ENCODE results near the gene FRAS1.

FRAS1 gene

GRCh38 chr4:78509043-78509442 lies 451.9 kb downstream of the FRAS1 start:
- DNase-seq (ENCODE audit: low read depth in 2 of 2), result no peak

- DNase-seq (ENCODE audit: low read depth in 2 of 2), result no peak
Measured at GRCh38 chr4:78510108-78510507, 453.0 kb downstream of the FRAS1 start.

DNA sequence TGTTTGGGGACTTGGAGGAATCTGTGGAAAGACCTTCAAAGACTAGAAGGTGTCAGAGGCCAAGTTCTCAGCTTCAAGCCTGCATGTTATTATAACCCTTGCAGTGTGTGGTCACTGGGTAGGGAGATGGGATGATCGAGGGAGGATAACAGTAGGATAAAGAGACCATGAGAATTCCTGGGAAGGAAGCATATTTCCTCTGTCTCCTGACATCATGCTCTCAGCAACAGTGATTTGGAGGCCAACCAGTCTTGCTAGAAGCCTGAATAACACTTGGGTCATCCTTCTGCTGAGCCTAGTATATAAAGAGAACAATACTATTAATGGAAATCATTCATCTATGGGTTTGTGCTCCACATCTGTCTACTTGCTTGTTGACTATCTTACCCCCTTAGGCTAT lies 453.6 kb downstream of the FRAS1 start:
- DNase-seq (ENCODE audit: low read depth in 2 of 2), result no peak

DNA sequence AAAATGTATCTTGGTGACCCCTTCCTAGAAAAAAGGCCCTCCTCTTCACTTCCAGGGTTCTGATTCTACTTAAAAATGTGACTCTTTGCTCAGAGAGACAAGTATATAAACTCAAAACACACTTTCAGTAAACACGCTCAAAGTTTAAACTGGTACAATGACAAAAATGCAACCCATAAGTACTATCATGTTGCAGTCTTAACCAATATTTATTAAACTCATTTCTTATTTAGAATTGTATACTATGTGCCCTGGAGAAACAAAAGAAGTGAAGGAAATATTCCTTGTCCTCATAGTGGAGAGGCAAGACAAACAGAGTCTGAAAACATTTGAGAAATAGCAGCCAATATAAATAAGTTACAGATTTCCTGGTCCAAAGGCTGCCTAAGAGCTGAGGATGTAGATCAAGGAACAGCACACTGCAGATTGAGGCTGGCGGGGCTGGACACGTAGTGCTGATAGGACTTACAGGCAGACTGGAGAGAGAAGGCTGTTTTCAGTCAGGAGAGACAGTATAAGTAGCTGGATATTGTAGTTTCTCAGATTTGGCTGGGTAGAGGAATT lies 455.3 kb downstream of the FRAS1 start:
- DNase-seq (ENCODE audit: low read depth in 2 of 2), result no peak

DNA sequence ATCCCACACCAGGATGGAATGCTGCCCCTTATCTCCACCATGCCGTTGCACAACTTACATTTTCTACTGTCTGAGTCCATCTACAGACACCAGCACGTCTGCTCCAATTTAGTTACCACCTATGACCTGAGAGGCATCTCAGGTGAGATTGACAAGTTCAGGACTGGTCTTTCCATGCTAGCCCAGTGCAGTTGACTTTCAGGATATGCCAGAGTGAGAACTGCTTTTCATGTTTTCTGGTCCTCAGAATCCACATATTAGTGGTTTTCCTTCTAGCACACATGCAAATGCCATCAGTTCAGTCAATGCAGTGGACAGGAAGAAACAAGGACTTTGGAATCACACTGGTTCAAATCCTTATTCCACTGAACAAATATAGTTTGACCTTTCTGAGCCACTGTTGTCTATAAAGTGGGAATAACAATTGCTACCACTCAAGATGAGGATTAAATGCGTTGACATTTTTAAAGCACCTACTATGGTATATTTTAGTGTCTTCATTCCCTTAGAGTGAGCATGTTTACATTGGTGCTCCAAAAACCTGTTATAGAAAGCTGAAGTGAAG lies 456.4 kb downstream of the FRAS1 start:
- DNase-seq (ENCODE audit: low read depth in 2 of 2), result no peak

GRCh38 chr4:78517050-78517652 lies 460.0 kb downstream of the FRAS1 start:
- DNase-seq (ENCODE audit: low read depth in 2 of 2), result no peak

- no peak for DNase-seq (ENCODE audit: low read depth in 2 of 2)
Measured at GRCh38 chr4:78518561-78518960, 461.4 kb downstream of the FRAS1 start.

- DNase-seq (ENCODE audit: low read depth in 2 of 2), result no peak
Measured at GRCh38 chr4:78519962-78520361, 462.8 kb downstream of the FRAS1 start.

- DNase-seq (ENCODE audit: low read depth in 2 of 2), result no peak
Measured at GRCh38 chr4:78520808-78521226, 463.7 kb downstream of the FRAS1 start.

DNA sequence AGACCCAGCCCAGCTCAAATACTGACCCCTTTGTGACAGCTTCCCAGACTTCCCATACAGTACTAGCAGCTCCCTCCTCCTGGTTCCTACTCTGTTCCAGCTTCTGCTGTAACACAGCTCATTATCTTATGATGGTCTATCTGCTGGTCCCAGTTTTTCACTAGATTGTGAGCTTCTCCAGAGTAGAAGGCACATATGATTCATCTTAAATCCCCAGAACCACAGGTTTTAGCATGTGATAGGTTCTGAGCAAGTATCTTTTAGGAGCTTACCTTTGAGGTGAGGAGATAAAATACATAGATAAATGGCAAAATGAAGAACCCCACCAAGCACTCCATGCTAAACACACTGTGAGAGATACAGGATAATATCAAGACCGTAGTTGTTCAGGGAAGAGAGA lies 466.9 kb downstream of the FRAS1 start:
- DNase-seq (ENCODE audit: low read depth in 2 of 2), result no peak

GRCh38 chr4:78525559-78525958 lies 468.4 kb downstream of the FRAS1 start:
- no peak for DNase-seq (ENCODE audit: low read depth in 2 of 2)

DNA sequence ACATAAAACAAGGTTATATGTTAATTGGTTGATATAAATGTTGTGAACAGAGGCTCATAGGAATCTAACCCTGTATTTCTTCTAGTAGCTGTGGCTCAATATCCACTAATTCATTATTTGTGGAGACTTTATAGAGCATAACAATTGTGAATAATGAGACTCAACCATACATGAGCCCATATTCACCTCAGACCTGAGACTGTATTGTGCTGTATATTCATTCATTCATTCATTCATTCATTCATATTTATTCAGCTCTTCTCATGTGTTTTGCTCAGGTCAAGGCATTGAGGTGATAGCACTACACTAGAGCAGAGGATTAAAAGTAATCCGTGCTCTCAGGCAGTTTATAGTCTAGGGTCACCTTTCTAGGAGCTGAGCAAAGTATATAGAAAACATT lies 470.0 kb downstream of the FRAS1 start:
- DNase-seq (ENCODE audit: low read depth in 2 of 2), result no peak

DNA sequence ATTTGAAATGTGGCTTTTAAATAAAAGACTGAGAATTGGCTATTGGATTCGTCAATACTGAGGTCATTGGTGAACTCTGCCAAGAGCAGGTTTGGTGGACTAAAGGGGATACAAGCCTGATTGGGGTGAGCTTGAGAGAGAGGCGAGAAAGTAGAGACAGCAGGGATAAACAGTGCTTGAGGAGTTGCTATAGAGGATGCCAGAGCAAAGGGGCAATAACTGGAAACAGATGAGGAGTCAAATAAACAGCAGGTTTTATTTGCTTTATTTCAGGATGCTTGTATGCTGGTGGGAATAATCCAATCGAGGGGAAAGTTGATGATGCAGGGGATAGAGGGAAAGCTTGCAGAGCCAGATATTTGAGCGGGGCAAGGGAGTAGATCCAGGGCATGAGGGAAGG lies 470.4 kb downstream of the FRAS1 start:
- DNase-seq (ENCODE audit: low read depth in 2 of 2), result no peak

GRCh38 chr4:78528327-78528726 lies 471.2 kb downstream of the FRAS1 start:
- no peak for DNase-seq (ENCODE audit: low read depth in 2 of 2)

- DNase-seq (ENCODE audit: low read depth in 2 of 2), result no peak
Measured at GRCh38 chr4:78529569-78530209, 472.6 kb downstream of the FRAS1 start.

GRCh38 chr4:78532046-78532445 lies 474.9 kb downstream of the FRAS1 start:
- DNase-seq (ENCODE audit: low read depth in 2 of 2), result no peak

DNA sequence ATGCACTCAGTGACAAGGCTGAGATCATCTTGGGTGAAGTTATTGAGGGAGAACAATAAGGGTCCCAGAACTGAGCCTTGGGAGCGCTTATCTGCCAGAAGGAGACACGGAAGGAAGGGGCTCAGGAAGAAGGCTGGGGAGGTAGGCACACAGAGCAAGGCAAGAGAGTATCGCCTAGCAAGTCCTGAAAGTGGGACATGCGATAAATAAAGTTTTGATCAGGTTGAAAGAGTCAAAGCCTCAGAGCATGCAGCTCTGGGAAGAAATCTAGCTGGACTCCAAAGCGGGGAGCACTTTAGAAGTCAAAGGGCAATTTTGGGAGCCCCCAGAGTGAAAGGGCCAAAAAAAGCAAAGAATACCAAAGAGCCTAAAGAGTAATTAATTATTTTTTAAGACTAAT lies 476.7 kb downstream of the FRAS1 start:
- DNase-seq (ENCODE audit: low read depth in 2 of 2), result no peak

GRCh38 chr4:78534286-78534955 lies 477.3 kb downstream of the FRAS1 start:
- DNase-seq (ENCODE audit: low read depth in 2 of 2), result no peak

GRCh38 chr4:78542373-78542772 lies 485.2 kb downstream of the FRAS1 start:
- no peak for DNase-seq (ENCODE audit: low read depth in 2 of 2)

GRCh38 chr4:78543424-78544125 lies 486.5 kb downstream of the FRAS1 start:
- DNase-seq (ENCODE audit: low read depth in 2 of 2), result no peak

DNA sequence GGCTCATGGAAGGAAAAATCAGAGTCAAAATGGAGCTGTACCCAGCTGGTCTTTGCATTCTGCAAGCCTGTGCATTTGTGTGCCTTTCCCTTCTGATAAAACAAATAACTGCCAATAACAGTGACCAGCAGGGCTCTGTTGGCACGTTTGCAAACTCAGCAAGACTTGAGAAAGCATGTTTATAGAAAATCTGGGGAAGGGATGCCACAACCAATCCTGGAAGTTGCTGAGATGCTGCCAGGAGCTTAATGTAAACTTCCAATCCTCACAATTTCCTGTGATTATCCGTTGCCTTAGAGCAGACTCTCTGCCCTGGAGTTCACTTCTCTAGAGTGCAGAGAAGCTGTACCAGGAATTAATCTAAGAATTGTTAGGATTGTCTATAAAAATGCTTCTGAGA lies 487.6 kb downstream of the FRAS1 start:
- DNase-seq (ENCODE audit: low read depth in 2 of 2), result no peak

All from stimulated activated CD8-positive, alpha-beta memory T cell treated with anti-CD3 and anti-CD28 coated beads, Interleukin-2, amount 100 ng/mL, for 48 hours (primary cell).